ENCODE measurements around the gene GPR37L1.
"Not testable (repeated sequence)": the region's sequence is repeated elsewhere in the genome, so short reads cannot be mapped to it uniquely, and the experiment has no call there.

Gene GPR37L1

GRCh38 chr1:202167708-202168415 lies 45.1 kb downstream of the GPR37L1 start:
- no peak for DNase-seq (ENCODE audit: low read depth in 2 of 2)

GRCh38 chr1:202168861-202169260 lies 46.1 kb downstream of the GPR37L1 start:
- DNase-seq (ENCODE audit: low read depth in 2 of 2) = no peak

- no peak for DNase-seq (ENCODE audit: low read depth in 2 of 2)
Observed at GRCh38 chr1:202170726-202171125, 48.0 kb downstream of the GPR37L1 start.

- DNase-seq (ENCODE audit: low read depth in 2 of 2) = no peak
Observed at GRCh38 chr1:202171292-202172014, 48.7 kb downstream of the GPR37L1 start.

- DNase-seq (ENCODE audit: low read depth in 2 of 2) = no peak
Observed at GRCh38 chr1:202172015-202172355, 49.3 kb downstream of the GPR37L1 start.

GRCh38 chr1:202173993-202174392 lies 51.3 kb downstream of the GPR37L1 start:
- DNase-seq (ENCODE audit: low read depth in 2 of 2) = no peak

- no peak for DNase-seq (ENCODE audit: low read depth in 2 of 2)
Observed at GRCh38 chr1:202176949-202177927, 54.5 kb downstream of the GPR37L1 start.

- no peak for DNase-seq (ENCODE audit: low read depth in 2 of 2)
Observed at GRCh38 chr1:202179828-202180750, 57.4 kb downstream of the GPR37L1 start.

GRCh38 chr1:202180751-202181139 lies 58.0 kb downstream of the GPR37L1 start:
- not testable (repeated sequence) for DNase-seq (ENCODE audit: low read depth in 2 of 2)

GRCh38 chr1:202181586-202181985 lies 58.9 kb downstream of the GPR37L1 start:
- no peak for DNase-seq (ENCODE audit: low read depth in 2 of 2)

GRCh38 chr1:202182040-202182877 lies 59.5 kb downstream of the GPR37L1 start:
- no peak for DNase-seq (ENCODE audit: low read depth in 2 of 2)

Measured in stimulated activated CD8-positive, alpha-beta memory T cell treated with anti-CD3 and anti-CD28 coated beads, Interleukin-7, amount 100 ng/mL, for 4 hours (primary cell).